ENCODE measurements around the gene GRK2.

DNA sequence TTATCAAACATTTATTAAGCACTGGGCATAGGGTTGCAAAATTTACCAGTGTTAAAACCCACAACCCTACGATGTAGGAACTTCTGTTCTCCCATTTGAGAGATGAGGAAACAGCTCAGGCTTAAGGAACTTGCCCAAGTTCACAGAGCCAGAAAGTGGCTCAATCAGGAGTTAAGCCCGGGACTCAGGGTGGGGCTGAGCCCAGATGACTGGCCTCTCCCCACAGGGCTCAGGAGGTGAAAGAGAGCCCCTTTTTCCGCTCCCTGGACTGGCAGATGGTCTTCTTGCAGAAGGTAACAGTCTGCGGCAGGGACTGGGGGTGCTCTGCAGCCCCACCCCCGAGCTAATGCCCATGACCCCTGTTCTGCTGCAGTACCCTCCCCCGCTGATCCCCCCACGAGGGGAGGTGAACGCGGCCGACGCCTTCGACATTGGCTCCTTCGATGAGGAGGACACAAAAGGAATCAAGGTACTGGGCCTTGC, 17.2 kb downstream of the GRK2 start:
- no peak for TF ChIP-seq CTCF (conservative IDR thresholded peaks at IDR 0.05; ENCODE audit: low read depth, low read length)
- no peak for TF ChIP-seq EZH2 (IDR thresholded peaks at IDR 0.05; ENCODE audit: borderline replicate concordance, low read depth, low read length, poor library complexity, severe bottlenecking)

All from A673 (cell line).